Measurements from ENCODE around the gene CAMP.

DNA sequence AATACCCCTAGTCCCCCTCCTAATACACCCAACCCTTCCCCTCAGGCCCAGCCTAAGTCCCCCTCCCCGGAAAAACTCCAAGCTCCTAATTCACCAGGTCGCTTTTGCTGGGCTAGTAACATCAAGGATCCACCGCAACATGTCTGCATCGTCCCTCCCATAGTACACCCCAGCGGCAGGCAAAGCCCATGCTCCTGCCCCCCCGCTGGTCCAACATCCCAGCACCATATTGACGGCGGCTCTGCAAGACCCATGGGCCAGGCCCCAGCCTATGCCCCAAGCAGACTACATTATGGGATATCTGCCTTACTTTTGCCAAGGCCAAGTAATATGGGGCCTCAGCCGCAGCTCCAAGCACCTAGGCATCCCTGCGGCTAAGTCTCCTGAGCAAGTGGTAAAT lies 51.2 kb downstream of the CAMP start:
- TF ChIP-seq, protein P1, sequence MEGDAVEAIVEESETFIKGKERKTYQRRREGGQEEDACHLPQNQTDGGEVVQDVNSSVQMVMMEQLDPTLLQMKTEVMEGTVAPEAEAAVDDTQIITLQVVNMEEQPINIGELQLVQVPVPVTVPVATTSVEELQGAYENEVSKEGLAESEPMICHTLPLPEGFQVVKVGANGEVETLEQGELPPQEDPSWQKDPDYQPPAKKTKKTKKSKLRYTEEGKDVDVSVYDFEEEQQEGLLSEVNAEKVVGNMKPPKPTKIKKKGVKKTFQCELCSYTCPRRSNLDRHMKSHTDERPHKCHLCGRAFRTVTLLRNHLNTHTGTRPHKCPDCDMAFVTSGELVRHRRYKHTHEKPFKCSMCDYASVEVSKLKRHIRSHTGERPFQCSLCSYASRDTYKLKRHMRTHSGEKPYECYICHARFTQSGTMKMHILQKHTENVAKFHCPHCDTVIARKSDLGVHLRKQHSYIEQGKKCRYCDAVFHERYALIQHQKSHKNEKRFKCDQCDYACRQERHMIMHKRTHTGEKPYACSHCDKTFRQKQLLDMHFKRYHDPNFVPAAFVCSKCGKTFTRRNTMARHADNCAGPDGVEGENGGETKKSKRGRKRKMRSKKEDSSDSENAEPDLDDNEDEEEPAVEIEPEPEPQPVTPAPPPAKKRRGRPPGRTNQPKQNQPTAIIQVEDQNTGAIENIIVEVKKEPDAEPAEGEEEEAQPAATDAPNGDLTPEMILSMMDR (conservative IDR thresholded peaks at IDR 0.05 in 1 of 2, IDR thresholded peaks at IDR 0.05 in 1 of 2; ENCODE audit: low read depth in 1 of 2, low read length in 2 of 2) = no peak
- no peak for TF ChIP-seq EZH2 (IDR thresholded peaks at IDR 0.05; ENCODE audit: low read length, missing control alignments)
